HTR-8/SVneo (cell line): ENCODE data around the gene RNASET2.
"Not testable (repeated sequence)": the region's sequence is repeated elsewhere in the genome, so short reads cannot be mapped to it uniquely, and the experiment has no call there.

Source experiments
- DNase-seq: peaks from one replicate; pipeline ENCODE4 v3.0.0; 2011; ENCODE audit warnings: low spot score, mixed read lengths; ENCODE audit not compliant: insufficient read length
- FAIRE-seq: peaks from 2 replicates; lab custom pipeline; 2011; peaks lifted over from hg19 to GRCh38; lab: Jason Lieb, UNC

The RNASET2 gene

GRCh38 chr6:166906376-166907044, 49.8 kb downstream of the RNASET2 start:
- no peak for FAIRE-seq
- DNase-seq, result no peak

GRCh38 chr6:166905505-166906134, 50.7 kb downstream of the RNASET2 start:
- no peak for FAIRE-seq
- DNase-seq, result no peak

GRCh38 chr6:166905013-166905412, 51.3 kb downstream of the RNASET2 start:
- FAIRE-seq (no peak), DNase-seq (no peak)

- FAIRE-seq (no peak), DNase-seq (no peak)
Observed at GRCh38 chr6:166904101-166904746, 52.1 kb downstream of the RNASET2 start.

GRCh38 chr6:166903500-166903899, 52.9 kb downstream of the RNASET2 start:
- FAIRE-seq (no peak), DNase-seq (no peak)

GRCh38 chr6:166903027-166903426, 53.3 kb downstream of the RNASET2 start:
- DNase-seq (no peak), FAIRE-seq (no peak)

GRCh38 chr6:166902211-166902755, 54.1 kb downstream of the RNASET2 start:
- DNase-seq (no peak), FAIRE-seq (no peak)

GRCh38 chr6:166901626-166902025, 54.7 kb downstream of the RNASET2 start:
- FAIRE-seq, result no peak
- no peak for DNase-seq

- FAIRE-seq, result no peak
- no peak for DNase-seq
Observed at GRCh38 chr6:166900956-166901607, 55.3 kb downstream of the RNASET2 start.

GRCh38 chr6:166900130-166900708, 56.1 kb downstream of the RNASET2 start:
- DNase-seq (no peak), FAIRE-seq (no peak)

- no peak for DNase-seq
- FAIRE-seq, result no peak
Observed at GRCh38 chr6:166898910-166899309, 57.4 kb downstream of the RNASET2 start.

- not testable (repeated sequence) for FAIRE-seq, DNase-seq
Observed at GRCh38 chr6:166894614-166895013, 61.7 kb downstream of the RNASET2 start.

GRCh38 chr6:166892472-166892871, 63.9 kb downstream of the RNASET2 start:
- not testable (repeated sequence) for DNase-seq, FAIRE-seq

- not testable (repeated sequence) for DNase-seq, FAIRE-seq
Observed at GRCh38 chr6:166886773-166887172, 69.6 kb downstream of the RNASET2 start.

- not testable (repeated sequence) for FAIRE-seq, DNase-seq
Observed at GRCh38 chr6:166884958-166885357, 71.4 kb downstream of the RNASET2 start.

GRCh38 chr6:166879594-166879993, 76.8 kb downstream of the RNASET2 start:
- DNase-seq (no peak), FAIRE-seq (no peak)
